Measurements from ENCODE around the gene WDR73. TPM values are rescaled to one million over a fixed set of nuclear protein-coding genes. Genes with fewer than 3 reads are reported as not detected.

WDR73 gene
- total and polyA plus RNA-seq, 10 of the 15 experiments (the other 5 are each of a cell fraction or from before 2014, with no cell fraction given): 4.4 to 25.6 (median 16.3) TPM

DNA sequence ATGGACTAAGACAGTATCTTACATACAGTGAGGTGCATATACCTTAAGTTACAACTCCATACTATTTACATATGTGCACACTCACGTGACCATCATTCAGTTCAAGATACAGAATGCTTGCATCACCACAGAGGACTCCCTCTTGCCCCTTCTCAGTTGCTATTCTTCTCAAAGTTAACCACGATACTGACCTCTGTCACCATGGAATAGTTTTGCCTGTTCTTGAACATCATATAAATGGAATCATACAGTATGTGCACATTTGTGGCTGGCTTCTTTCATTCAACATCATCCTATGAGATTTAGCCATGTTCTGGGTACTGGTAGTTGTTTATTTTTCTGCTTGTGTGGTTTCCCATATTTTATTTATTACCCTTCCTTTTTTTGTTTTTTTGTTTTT, 63.7 kb downstream of the WDR73 start:
- no peak for DNase-seq (ENCODE audit: low read depth, low spot score)
- peaks cover 2% of the 10 kb centered on the region; the same call in 1 of the 3 replicates for H3K9me3 ChIP-seq (replicated peaks; ENCODE audit: control insufficient read depth, insufficient read depth, low read length)
- no peaks in the 10 kb centered on the region for H3K4me1 ChIP-seq (ENCODE audit: control insufficient read depth, insufficient read depth, low read length)
- no peak overlapping the region for H3K4me2 ChIP-seq (ENCODE audit: control insufficient read depth, insufficient read depth)
- intact Hi-C loops (cut with micrococcal nuclease; ENCODE audit: unreplicated experiment): no loop called here
- no peaks in the 10 kb centered on the region for H3K36me3 ChIP-seq (ENCODE audit: control insufficient read depth in 2 of 2, insufficient read depth in 2 of 2, low read length in 1 of 2)
- CTCF ChIA-PET: interaction anchor here (0.9 to 5.1 kb wide), 6 partner anchors 8 to 338 kb away, joined by 4 to 42 read pairs (median 8); no protein-coding TSS in a partner anchor
- in situ Hi-C loops (cut with MboI): loop anchor here (5.0 kb wide), 2 partner anchors 287 to 337 kb away; no protein-coding TSS in a partner anchor
- FAIRE-seq: no peak
- H4K20me1 ChIP-seq (ENCODE audit: control insufficient read depth, insufficient read depth): no peaks in the 10 kb centered on the region
- no peaks in the 10 kb centered on the region for H3K79me2 ChIP-seq (ENCODE audit: control insufficient read depth, insufficient read depth, low read length)
- H3K27ac ChIP-seq (ENCODE audit: control insufficient read depth, insufficient read depth): no peak overlapping the region
- POLR2A ChIA-PET: no interaction called here
- SMC1A ChIA-PET (ENCODE audit: uncharacterized antibody, unreplicated experiment): interaction anchor here (1.0 to 1.3 kb wide), 2 partner anchors 9 to 287 kb away, joined by 3 to 4 read pairs; no protein-coding TSS in a partner anchor
- RAD21 ChIA-PET (ENCODE audit: unreplicated experiment): interaction anchor here (0.8 to 1.0 kb wide), 2 partner anchors 231 to 338 kb away, joined by 3 read pairs; no protein-coding TSS in a partner anchor
- H3K4me3 ChIP-seq: no peak overlapping the region
- H2AFZ ChIP-seq (ENCODE audit: control insufficient read depth, low read depth, low read length): no peak overlapping the region
- WGBS (ENCODE audit: insufficient coverage, insufficient replicate concordance, low lambda C conversion rate, missing lambda C conversion rate): 0% methylated on average over 2 of the region's 2 CpGs
- no peak overlapping the region for H3K9ac ChIP-seq (ENCODE audit: control insufficient read depth, insufficient read depth, low read length)
- TF ChIP-seq SIN3A (IDR thresholded peaks at IDR 0.05; ENCODE audit: low read depth, low read length) (no peak), NFYB (IDR thresholded peaks at IDR 0.05; ENCODE audit: insufficient read depth, low read depth, low read length) (no peak), FOXM1 (IDR thresholded peaks at IDR 0.05; ENCODE audit: low read depth, low read length) (no peak), ZSCAN29 (IDR thresholded peaks at IDR 0.05) (no peak), HDAC6 (IDR thresholded peaks at IDR 0.05; ENCODE audit: unreplicated experiment) (no peak), LARP7 (IDR thresholded peaks at IDR 0.05) (no peak), TAF1 (IDR thresholded peaks at IDR 0.05; ENCODE audit: borderline replicate concordance, low read depth, low read length) (no peak), ATF7 (IDR thresholded peaks at IDR 0.05; ENCODE audit: low read depth) (no peak), RUNX3 (IDR thresholded peaks at IDR 0.05; ENCODE audit: low read length) (no peak), E2F4 (IDR thresholded peaks at IDR 0.05; ENCODE audit: low read depth, low read length) (no peak), CREM (IDR thresholded peaks at IDR 0.05; ENCODE audit: low read depth) (no peak), ZNF217 (IDR thresholded peaks at IDR 0.05) (no peak), SIX5 (IDR thresholded peaks at IDR 0.05; ENCODE audit: low read depth, low read length, severe bottlenecking) (no peak)
- TF ChIP-seq, protein P1, sequence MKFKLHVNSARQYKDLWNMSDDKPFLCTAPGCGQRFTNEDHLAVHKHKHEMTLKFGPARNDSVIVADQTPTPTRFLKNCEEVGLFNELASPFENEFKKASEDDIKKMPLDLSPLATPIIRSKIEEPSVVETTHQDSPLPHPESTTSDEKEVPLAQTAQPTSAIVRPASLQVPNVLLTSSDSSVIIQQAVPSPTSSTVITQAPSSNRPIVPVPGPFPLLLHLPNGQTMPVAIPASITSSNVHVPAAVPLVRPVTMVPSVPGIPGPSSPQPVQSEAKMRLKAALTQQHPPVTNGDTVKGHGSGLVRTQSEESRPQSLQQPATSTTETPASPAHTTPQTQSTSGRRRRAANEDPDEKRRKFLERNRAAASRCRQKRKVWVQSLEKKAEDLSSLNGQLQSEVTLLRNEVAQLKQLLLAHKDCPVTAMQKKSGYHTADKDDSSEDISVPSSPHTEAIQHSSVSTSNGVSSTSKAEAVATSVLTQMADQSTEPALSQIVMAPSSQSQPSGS (IDR thresholded peaks at IDR 0.05; ENCODE audit: low read length): no peak
- TF ChIP-seq, protein P2, sequence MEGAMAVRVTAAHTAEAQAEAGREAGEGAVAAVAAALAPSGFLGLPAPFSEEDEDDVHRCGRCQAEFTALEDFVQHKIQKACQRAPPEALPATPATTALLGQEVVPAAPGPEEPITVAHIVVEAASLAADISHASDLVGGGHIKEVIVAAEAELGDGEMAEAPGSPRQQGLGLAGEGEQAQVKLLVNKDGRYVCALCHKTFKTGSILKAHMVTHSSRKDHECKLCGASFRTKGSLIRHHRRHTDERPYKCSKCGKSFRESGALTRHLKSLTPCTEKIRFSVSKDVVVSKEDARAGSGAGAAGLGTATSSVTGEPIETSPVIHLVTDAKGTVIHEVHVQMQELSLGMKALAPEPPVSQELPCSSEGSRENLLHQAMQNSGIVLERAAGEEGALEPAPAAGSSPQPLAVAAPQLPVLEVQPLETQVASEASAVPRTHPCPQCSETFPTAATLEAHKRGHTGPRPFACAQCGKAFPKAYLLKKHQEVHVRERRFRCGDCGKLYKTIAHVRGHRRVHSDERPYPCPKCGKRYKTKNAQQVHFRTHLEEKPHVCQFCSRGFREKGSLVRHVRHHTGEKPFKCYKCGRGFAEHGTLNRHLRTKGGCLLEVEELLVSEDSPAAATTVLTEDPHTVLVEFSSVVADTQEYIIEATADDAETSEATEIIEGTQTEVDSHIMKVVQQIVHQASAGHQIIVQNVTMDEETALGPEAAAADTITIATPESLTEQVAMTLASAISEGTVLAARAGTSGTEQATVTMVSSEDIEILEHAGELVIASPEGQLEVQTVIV (IDR thresholded peaks at IDR 0.05; ENCODE audit: borderline replicate concordance, partially characterized antibody): no peak
- TF ChIP-seq, protein P3, sequence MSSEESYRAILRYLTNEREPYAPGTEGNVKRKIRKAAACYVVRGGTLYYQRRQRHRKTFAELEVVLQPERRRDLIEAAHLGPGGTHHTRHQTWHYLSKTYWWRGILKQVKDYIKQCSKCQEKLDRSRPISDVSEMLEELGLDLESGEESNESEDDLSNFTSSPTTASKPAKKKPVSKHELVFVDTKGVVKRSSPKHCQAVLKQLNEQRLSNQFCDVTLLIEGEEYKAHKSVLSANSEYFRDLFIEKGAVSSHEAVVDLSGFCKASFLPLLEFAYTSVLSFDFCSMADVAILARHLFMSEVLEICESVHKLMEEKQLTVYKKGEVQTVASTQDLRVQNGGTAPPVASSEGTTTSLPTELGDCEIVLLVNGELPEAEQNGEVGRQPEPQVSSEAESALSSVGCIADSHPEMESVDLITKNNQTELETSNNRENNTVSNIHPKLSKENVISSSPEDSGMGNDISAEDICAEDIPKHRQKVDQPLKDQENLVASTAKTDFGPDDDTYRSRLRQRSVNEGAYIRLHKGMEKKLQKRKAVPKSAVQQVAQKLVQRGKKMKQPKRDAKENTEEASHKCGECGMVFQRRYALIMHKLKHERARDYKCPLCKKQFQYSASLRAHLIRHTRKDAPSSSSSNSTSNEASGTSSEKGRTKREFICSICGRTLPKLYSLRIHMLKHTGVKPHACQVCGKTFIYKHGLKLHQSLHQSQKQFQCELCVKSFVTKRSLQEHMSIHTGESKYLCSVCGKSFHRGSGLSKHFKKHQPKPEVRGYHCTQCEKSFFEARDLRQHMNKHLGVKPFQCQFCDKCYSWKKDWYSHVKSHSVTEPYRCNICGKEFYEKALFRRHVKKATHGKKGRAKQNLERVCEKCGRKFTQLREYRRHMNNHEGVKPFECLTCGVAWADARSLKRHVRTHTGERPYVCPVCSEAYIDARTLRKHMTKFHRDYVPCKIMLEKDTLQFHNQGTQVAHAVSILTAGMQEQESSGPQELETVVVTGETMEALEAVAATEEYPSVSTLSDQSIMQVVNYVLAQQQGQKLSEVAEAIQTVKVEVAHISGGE (CRISPR knock-in tag; IDR thresholded peaks at IDR 0.05): no peak
- TF ChIP-seq, protein P4, sequence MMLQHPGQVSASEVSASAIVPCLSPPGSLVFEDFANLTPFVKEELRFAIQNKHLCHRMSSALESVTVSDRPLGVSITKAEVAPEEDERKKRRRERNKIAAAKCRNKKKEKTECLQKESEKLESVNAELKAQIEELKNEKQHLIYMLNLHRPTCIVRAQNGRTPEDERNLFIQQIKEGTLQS (IDR thresholded peaks at IDR 0.05; ENCODE audit: borderline replicate concordance, extremely low read depth, low read depth, low read length): no peak
- BruUV-seq (replicated peaks): no TSS peak
- peaks cover 2% of the 10 kb centered on the region in 2 experiments; a peak in 3 of 4 replicates for H3K27me3 ChIP-seq (replicated peaks in 1 of 2; ENCODE audit: control insufficient read depth in 2 of 2, insufficient read depth in 2 of 2, low read length in 1 of 2)
- no peak for ATAC-seq
